DND-41 (cell line): Measurements from ENCODE around the gene SHISA2.

ENCODE experiments used
- EZH2 ChIP-seq: IDR thresholded peaks from 3 replicates; pipeline ENCODE4 v1.6.1; 2012; ENCODE audit warnings: borderline replicate concordance, low read depth, mild to moderate bottlenecking, moderate library complexity, low read length, inconsistent platforms; ENCODE audit not compliant: severe bottlenecking
- TF ChIP-seq, protein P1 (sequence below): IDR thresholded peaks from 2 replicates; pipeline ENCODE4 v1.5.1; 2012; ENCODE audit warnings: borderline replicate concordance, low read length, moderate library complexity, mild to moderate bottlenecking; ENCODE audit not compliant: poor library complexity, severe bottlenecking; ENCODE audit errors: extremely low read depth

DNA sequence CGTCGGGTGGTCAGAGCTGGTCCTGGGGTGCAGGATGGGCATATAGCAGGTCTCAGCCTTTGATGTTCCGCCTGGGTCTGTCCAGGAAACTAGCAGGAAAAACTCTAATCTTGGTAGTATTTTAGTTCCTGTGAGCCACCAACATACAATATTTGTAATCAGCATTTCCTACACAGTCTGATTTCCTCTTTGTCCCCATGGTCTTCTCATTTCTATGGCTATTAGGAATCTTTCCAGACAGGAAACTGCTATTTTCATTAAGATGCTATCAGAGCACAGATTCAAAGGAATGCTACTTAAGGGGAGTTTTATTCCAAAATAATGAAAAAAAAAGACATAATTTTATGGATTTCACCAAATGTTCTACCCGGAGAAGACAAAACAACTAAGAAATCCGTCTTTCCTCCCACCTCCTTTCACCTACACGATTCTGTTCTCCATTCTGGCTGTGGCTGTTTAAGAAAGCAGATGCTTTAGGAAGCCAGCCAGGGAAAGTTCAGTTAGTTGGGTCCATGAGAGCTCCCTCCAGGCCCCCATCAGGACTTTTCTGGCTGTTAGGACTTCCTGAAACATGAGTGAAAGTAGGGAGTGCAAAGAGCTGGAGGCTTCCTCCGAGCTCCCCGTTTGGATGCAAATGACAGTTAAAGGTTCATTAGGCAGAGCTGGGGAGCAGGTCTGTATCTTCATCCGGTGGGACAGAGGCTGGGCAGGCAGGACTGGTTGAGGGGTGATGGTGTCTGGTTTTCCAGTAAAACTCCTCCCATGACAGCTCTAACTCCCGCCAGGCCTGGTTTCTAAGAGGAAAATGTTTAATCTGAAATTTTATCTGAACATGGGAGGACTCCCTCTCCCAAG lies 36.3 kb downstream of the SHISA2 start:
- TF ChIP-seq, protein P1, sequence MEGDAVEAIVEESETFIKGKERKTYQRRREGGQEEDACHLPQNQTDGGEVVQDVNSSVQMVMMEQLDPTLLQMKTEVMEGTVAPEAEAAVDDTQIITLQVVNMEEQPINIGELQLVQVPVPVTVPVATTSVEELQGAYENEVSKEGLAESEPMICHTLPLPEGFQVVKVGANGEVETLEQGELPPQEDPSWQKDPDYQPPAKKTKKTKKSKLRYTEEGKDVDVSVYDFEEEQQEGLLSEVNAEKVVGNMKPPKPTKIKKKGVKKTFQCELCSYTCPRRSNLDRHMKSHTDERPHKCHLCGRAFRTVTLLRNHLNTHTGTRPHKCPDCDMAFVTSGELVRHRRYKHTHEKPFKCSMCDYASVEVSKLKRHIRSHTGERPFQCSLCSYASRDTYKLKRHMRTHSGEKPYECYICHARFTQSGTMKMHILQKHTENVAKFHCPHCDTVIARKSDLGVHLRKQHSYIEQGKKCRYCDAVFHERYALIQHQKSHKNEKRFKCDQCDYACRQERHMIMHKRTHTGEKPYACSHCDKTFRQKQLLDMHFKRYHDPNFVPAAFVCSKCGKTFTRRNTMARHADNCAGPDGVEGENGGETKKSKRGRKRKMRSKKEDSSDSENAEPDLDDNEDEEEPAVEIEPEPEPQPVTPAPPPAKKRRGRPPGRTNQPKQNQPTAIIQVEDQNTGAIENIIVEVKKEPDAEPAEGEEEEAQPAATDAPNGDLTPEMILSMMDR, result no peak
- TF ChIP-seq EZH2, result no peak
